PC-3 (cell line): ENCODE measurements around the gene ELF4. TPM values are rescaled to one million over a fixed set of nuclear protein-coding genes. Genes with fewer than 3 reads are reported as not detected.

ENCODE experiments used
- ATAC-seq: fragments of 200-7000 bp; cut with Tn5 transposase; 2 replicates; pipeline ENCODE4 v1.9.1; 2020; ENCODE audit warnings: mild to moderate bottlenecking, moderate library complexity
- BruUV-seq: library from RNA; stranded (reverse); fragments of 400-500 nt; replicated peaks from 2 replicates; lab custom pipeline; 2021; lab: Mats Ljungman, UMichigan
- CTCF ChIA-PET: fragments of 300-600 bp; sonication (Branson Sonifier 250); formaldehyde crosslinking; loops from one replicate; lab custom pipeline; 2022; ENCODE audit warnings: antibody characterized with exemption; lab: Charles Lee
- POLR2A ChIA-PET: fragments of 300-600 bp; sonication (Branson Sonifier 250); formaldehyde crosslinking; loops from one replicate; lab custom pipeline; 2022; ENCODE audit warnings: antibody characterized with exemption; ENCODE audit not compliant: unreplicated experiment; lab: Charles Lee
- DNase-seq: peaks from one replicate; pipeline ENCODE4 v3.0.0-alpha.2; 2015
- H2AFZ ChIP-seq: fragments of 300-600 bp; sonication (generic); 2 replicates; pipeline ENCODE4 v1.6.0; 2016; ENCODE audit warnings: antibody characterized with exemption, low read length
- H3F3A ChIP-seq: fragments of 300-600 bp; sonication (generic); one replicate; pipeline ENCODE4 v1.6.0; 2017; ENCODE audit warnings: antibody characterized with exemption, low read length, control low read depth, mild to moderate bottlenecking; ENCODE audit not compliant: unreplicated experiment
- H3K27ac ChIP-seq: fragments of 300-600 bp; sonication (generic); 2 replicates; pipeline ENCODE4 v1.5.1; 2016; ENCODE audit warnings: mild to moderate bottlenecking, low read length
- H3K27me3 ChIP-seq: fragments of 300-600 bp; sonication (generic); 2 replicates; pipeline ENCODE4 v1.6.1; 2016; ENCODE audit warnings: low read length, mixed read lengths
- H3K36me3 ChIP-seq: fragments of 300-600 bp; sonication (generic); 2 replicates; pipeline ENCODE4 v1.6.1; 2016; ENCODE audit warnings: low read depth, mixed run types, low read length, mixed read lengths
- H3K4me1 ChIP-seq: fragments of 300-600 bp; sonication (generic); 2 replicates; pipeline ENCODE4 v1.5.1; 2016; ENCODE audit warnings: low read length; ENCODE audit not compliant: insufficient read depth
- H3K4me2 ChIP-seq: fragments of 300-600 bp; sonication (generic); 2 replicates; pipeline ENCODE4 v1.6.0; 2016; ENCODE audit warnings: low read length
- H3K4me3 ChIP-seq: fragments of 300-600 bp; sonication (generic); 2 replicates; pipeline ENCODE4 v1.5.1; 2016; ENCODE audit warnings: mild to moderate bottlenecking, low read length, mixed read lengths
- H3K79me2 ChIP-seq: fragments of 300-600 bp; sonication (generic); 2 replicates; pipeline ENCODE4 v1.6.1; 2017; ENCODE audit warnings: low read length, mixed read lengths
- H3K9ac ChIP-seq: fragments of 300-600 bp; sonication (generic); 2 replicates; pipeline ENCODE4 v1.6.0; 2016; ENCODE audit warnings: mild to moderate bottlenecking, low read length
- H3K9me2 ChIP-seq: fragments of 300-600 bp; sonication (generic); replicated peaks from 2 replicates; pipeline ENCODE4 v1.6.1; 2016; ENCODE audit warnings: mixed run types, low read length, mixed read lengths
- H3K9me3 ChIP-seq: fragments of 300-600 bp; sonication (generic); 2 replicates; pipeline ENCODE4 v1.6.1; 2016; ENCODE audit warnings: low read length, mixed read lengths
- H4K20me1 ChIP-seq: fragments of 300-600 bp; sonication (generic); 2 replicates; pipeline ENCODE4 v1.6.1; 2016; ENCODE audit warnings: low read length, mixed read lengths
- CTCF ChIP-seq: fragments of 300-600 bp; sonication (generic); conservative IDR thresholded peaks from 2 replicates; pipeline ENCODE4 v1.5.1; 2017; ENCODE audit warnings: antibody characterized with exemption, low read depth, mild to moderate bottlenecking, low read length
- EZH2 ChIP-seq: fragments of 300-600 bp; sonication (generic); IDR thresholded peaks from one replicate; pipeline ENCODE4 v1.6.1; 2017; ENCODE audit warnings: antibody characterized with exemption, mild to moderate bottlenecking, low read length; ENCODE audit not compliant: unreplicated experiment
- EZH2phosphoT487 ChIP-seq: fragments of 300-600 bp; sonication (generic); IDR thresholded peaks from 2 replicates; pipeline ENCODE4 v1.6.1; 2018; ENCODE audit warnings: mild to moderate bottlenecking, antibody characterized with exemption, low read length, borderline replicate concordance
- intact Hi-C: fragments of 100-400 bp; cut with micrococcal nuclease; formaldehyde crosslinking; loops from 2 replicates; pipeline ENCODE4 v1.9.0; 2023
- total RNA-seq: library from RNA; depleted of rRNA; stranded (reverse); fragments of >200 nt; gene quantifications from 2 replicates; pipeline ENCODE4 v1.2.3, GENCODE V29; 2014

Gene ELF4
- total RNA-seq, 1 experiment from 2014 or later, result 23.4 TPM

DNA sequence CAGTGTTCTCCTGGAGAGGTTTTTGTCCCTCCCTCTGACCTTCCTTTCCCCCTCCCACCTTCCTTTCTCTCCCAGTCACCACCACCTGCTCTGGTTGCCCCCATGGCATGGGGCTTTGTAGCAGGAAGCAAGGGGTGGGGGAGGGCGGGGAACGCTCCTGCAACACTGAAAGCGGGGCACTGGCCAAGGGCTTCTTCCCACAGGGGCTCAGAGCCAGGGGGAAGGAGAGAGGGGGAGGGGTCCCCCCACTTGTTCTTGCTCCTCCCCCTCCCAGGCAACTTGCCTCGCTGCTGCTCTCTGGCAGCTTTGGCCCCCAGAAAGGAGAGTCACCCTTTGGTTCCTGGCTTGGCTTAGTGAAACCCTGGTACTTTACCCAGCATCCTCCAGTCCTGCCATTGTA lies 79.5 kb downstream of the ELF4 start:
- H3F3A ChIP-seq, result no peaks in the 10 kb centered on the region
- H3K27me3 ChIP-seq, result no peaks in the 10 kb centered on the region
- H3K9ac ChIP-seq, result no peak overlapping the region
- no peak overlapping the region for H3K4me3 ChIP-seq
- H3K4me1 ChIP-seq, result no peaks in the 10 kb centered on the region
- ATAC-seq (no peak), DNase-seq (no peak)
- ChIA-PET CTCF (no interaction called here), POLR2A (no interaction called here)
- H3K4me2 ChIP-seq, result no peak overlapping the region
- H4K20me1 ChIP-seq, result no peaks in the 10 kb centered on the region
- no peak overlapping the region for H3K27ac ChIP-seq
- no peaks in the 10 kb centered on the region for H3K79me2 ChIP-seq
- BruUV-seq, result no TSS peak
- H3K36me3 ChIP-seq, result no peaks in the 10 kb centered on the region
- no peak for TF ChIP-seq EZH2phosphoT487
- no peak for TF ChIP-seq EZH2
- no peak for TF ChIP-seq CTCF
- no peaks in the 10 kb centered on the region for H3K9me2 ChIP-seq
- no peak overlapping the region for H2AFZ ChIP-seq
- no peaks in the 10 kb centered on the region for H3K9me3 ChIP-seq
- intact Hi-C loops, result no loop called here

- Histone ChIP-seq H3K9ac (no peak overlapping the region), H3K4me3 (no peak overlapping the region), H3K4me2 (no peak overlapping the region), H3K9me3 (no peaks in the 10 kb centered on the region), H3K79me2 (no peaks in the 10 kb centered on the region), H3K4me1 (no peaks in the 10 kb centered on the region; the same call in 1 of the 2 replicates), H4K20me1 (no peaks in the 10 kb centered on the region), H3K27me3 (no peaks in the 10 kb centered on the region), H3K27ac (no peak overlapping the region), H3K9me2 (no peaks in the 10 kb centered on the region), H2AFZ (no peak overlapping the region), H3K36me3 (peaks cover 3% of the 10 kb centered on the region; the same call in 1 of the 2 replicates), H3F3A (no peaks in the 10 kb centered on the region)
- TF ChIP-seq EZH2, result no peak
- peak; percentile 83 for TF ChIP-seq CTCF
- TF ChIP-seq EZH2phosphoT487, result no peak
- no TSS peak for BruUV-seq
- intact Hi-C loops, result loop anchor here (1.0 kb wide), 1 partner anchor 103 kb away; no protein-coding TSS in a partner anchor
- ATAC-seq (peak; percentile 42; the same call in 1 of the 2 replicates), DNase-seq (peak; percentile 54)
- ChIA-PET POLR2A (no interaction called here), CTCF (interaction anchor here (0.6 to 1.3 kb wide), 2 partner anchors 103 to 337 kb away, joined by 3 to 4 read pairs; no protein-coding TSS in a partner anchor)
Observed at GRCh38 chrX:130028196-130028595, 82.1 kb downstream of the ELF4 start.

- Histone ChIP-seq H3K36me3 (peaks cover 6% of the 10 kb centered on the region; the same call in 1 of the 2 replicates), H2AFZ (no peak overlapping the region), H3K27me3 (no peaks in the 10 kb centered on the region), H4K20me1 (no peaks in the 10 kb centered on the region), H3K27ac (no peak overlapping the region), H3K9ac (no peak overlapping the region), H3K4me1 (no peaks in the 10 kb centered on the region; the same call in 1 of the 2 replicates), H3K79me2 (no peaks in the 10 kb centered on the region), H3K4me3 (no peak overlapping the region), H3K4me2 (no peak overlapping the region), H3F3A (no peaks in the 10 kb centered on the region), H3K9me2 (no peaks in the 10 kb centered on the region), H3K9me3 (no peaks in the 10 kb centered on the region)
- ATAC-seq (no peak), DNase-seq (no peak)
- intact Hi-C loops, result no loop called here
- POLR2A ChIA-PET, result no interaction called here
- CTCF ChIA-PET, result interaction anchor here (1.3 kb wide), 1 partner anchor 102 kb away, joined by 4 read pairs; no protein-coding TSS in a partner anchor
- TF ChIP-seq CTCF, result no peak
- TF ChIP-seq EZH2, result no peak
- TF ChIP-seq EZH2phosphoT487, result no peak
- no TSS peak for BruUV-seq
Observed at GRCh38 chrX:130027569-130027968, 82.7 kb downstream of the ELF4 start.
